Measurements from ENCODE around the gene SH3RF2.

The SH3RF2 gene

DNA sequence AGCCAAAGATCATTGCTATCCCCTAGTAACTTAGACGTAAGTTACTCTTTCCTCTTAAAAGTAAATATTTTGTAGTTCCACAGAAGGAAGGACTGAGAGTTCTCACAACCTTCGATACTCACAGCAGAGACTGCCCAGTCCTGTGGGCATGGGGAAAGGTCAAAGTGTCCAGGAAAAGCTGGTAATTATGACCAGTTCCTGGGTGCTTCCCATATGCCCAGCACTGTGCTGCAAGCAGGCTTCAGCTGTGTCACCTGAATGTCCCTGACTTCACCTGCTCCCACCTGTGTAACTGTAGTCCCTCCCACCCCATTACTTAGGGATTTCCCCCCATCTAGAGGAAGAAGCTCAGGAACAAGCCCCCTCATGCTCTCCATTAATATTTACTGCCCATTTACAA, 18.0 kb upstream of the SH3RF2 start:
- TF ChIP-seq, protein P1, sequence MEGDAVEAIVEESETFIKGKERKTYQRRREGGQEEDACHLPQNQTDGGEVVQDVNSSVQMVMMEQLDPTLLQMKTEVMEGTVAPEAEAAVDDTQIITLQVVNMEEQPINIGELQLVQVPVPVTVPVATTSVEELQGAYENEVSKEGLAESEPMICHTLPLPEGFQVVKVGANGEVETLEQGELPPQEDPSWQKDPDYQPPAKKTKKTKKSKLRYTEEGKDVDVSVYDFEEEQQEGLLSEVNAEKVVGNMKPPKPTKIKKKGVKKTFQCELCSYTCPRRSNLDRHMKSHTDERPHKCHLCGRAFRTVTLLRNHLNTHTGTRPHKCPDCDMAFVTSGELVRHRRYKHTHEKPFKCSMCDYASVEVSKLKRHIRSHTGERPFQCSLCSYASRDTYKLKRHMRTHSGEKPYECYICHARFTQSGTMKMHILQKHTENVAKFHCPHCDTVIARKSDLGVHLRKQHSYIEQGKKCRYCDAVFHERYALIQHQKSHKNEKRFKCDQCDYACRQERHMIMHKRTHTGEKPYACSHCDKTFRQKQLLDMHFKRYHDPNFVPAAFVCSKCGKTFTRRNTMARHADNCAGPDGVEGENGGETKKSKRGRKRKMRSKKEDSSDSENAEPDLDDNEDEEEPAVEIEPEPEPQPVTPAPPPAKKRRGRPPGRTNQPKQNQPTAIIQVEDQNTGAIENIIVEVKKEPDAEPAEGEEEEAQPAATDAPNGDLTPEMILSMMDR (conservative IDR thresholded peaks at IDR 0.05; ENCODE audit: low read depth): no peak
- no peak for DNase-seq (ENCODE audit: low spot score)
- H3K27ac ChIP-seq: no peak overlapping the region
- CTCF ChIA-PET: interaction anchor here (1.0 kb wide), 1 partner anchor 30 kb away, joined by 7 read pairs; no protein-coding TSS in a partner anchor
- POLR2A ChIA-PET (ENCODE audit: low non-redundant PET): no interaction called here

DNA sequence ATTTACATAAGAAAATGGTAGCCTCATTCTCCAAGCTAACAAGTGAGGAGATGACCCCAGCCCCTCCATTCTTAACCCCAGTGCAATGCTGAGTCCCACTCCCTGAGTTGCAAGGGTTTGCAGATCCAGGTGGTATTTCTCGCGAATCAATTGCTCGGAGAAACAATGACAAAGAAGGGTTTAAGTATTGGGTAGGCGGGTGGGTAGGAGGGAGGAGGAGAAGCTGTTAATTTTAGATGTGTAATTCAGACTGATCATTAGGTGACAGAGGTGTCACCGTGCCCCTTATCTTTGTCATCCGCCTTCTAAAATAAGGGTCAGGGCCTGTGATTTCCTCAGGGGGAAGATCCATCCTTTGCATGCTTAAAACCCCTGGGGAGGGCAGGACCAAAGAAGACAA, 17.0 kb upstream of the SH3RF2 start:
- TF ChIP-seq, protein P1 (conservative IDR thresholded peaks at IDR 0.05; ENCODE audit: low read depth): no peak
- ChIA-PET CTCF (no interaction called here), POLR2A (ENCODE audit: low non-redundant PET) (no interaction called here)
- DNase-seq (ENCODE audit: low spot score): no peak
- H3K27ac ChIP-seq: no peak overlapping the region

DNA sequence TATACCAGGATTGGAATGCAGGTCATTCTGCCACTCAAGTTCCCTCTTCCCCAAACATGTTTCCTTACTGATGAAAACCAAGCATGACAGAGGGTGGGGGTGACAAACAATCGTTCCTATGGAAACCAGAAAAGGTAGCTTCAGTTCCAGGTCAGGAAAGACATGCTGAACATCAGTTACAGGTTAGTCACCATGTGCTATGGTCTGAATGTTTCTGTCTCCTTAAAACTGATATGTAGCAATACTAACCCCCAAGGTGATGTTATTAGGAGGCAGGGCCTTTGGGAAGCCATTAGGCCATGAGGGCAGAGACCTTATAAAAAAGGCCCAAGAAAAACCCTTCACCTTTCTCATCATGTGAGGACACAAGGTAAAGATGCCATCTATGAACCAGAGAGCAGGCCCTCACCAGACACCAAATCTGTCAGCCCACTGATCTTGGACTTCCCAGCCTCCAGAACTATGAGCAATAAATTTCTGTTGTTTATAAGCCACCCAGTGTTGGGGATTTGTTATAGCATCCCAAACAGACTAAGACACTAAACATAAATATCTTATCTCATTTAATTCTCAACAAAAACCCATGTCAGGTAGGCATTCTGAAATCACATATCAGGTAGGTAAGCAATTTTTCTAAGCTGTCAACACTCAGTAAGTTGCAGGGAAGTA, 15.7 kb upstream of the SH3RF2 start:
- DNase-seq (ENCODE audit: low spot score): no peak
- POLR2A ChIA-PET (ENCODE audit: low non-redundant PET): no interaction called here
- peak overlapping the region; percentile 66; the same call in 1 of the 2 replicates for H3K27ac ChIP-seq
- TF ChIP-seq, protein P1 (conservative IDR thresholded peaks at IDR 0.05; ENCODE audit: low read depth): no peak
- CTCF ChIA-PET: interaction anchor here (0.6 kb wide), 1 partner anchor 127 kb away, joined by 3 read pairs; no protein-coding TSS in a partner anchor

DNA sequence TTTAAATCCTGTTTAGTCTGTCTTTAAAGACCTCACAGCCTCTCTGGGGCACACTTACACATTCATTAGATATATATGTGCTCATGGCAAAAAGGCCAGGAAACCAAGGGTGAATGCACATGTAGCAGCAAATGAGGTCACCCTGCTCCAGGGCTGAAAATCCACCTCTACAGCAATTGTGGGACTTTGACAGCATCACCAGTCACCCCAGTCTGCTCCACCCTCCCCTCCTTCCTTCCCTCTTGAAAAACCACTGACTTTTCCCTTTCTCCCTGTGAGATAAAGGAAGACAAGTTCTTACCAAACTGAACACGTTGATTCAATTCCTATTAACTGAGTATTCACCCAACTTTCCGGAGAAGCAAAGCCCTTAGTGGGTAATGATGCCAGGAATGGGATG, 15.2 kb upstream of the SH3RF2 start:
- CTCF ChIA-PET: no interaction called here
- POLR2A ChIA-PET (ENCODE audit: low non-redundant PET): no interaction called here
- peak overlapping the region; percentile 66; the same call in 1 of the 2 replicates for H3K27ac ChIP-seq
- TF ChIP-seq, protein P1 (conservative IDR thresholded peaks at IDR 0.05; ENCODE audit: low read depth): no peak
- peak; percentile 49 for DNase-seq (ENCODE audit: low spot score)

DNA sequence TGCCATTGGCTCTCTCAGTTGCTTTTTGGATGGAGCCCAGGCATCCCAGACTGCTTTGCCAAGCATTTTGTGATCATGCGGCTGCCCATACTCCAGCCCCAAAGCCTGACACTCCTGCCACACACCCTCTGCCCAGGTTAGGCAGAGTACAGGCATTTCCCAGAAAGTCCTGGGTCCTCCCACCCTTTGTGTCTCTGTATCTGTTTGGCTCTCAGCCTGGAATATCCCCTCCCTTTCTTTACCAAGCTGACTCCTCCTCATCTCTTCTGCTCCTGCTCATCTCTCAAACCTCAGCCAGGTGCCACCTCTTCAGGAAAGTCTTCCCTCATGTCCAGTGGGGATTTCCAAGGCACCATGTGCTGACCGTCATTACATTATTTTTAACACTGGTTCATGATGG, 14.3 kb upstream of the SH3RF2 start:
- TF ChIP-seq, protein P1 (conservative IDR thresholded peaks at IDR 0.05; ENCODE audit: low read depth): no peak
- peak overlapping the region; percentile 81 for H3K27ac ChIP-seq
- DNase-seq (ENCODE audit: low spot score): no peak
- ChIA-PET POLR2A (ENCODE audit: low non-redundant PET) (no interaction called here), CTCF (interaction anchor here (0.7 kb wide), 1 partner anchor 58 kb away, joined by 3 read pairs; no protein-coding TSS in a partner anchor)

DNA sequence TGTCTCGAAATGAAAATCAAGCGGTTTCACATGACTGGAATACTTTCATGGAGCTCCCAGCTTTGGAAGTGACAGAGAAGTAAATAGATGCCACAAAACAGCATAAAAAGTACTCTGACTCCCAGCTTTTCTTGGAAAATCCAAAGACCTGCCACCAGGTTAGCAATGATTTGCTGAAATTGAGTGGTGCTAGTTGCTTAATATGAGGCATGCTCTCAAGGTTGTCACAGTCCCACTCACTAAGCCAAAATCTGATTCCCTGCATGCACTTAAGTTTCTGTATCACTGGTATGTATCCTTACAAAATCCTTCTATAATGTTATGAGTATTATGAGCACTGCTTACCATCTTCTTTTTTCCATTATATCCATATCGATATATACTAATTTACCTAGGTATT, 13.0 kb upstream of the SH3RF2 start:
- CTCF ChIA-PET: interaction anchor here (0.5 kb wide), 1 partner anchor 236 kb away, joined by 3 read pairs; no protein-coding TSS in a partner anchor
- POLR2A ChIA-PET (ENCODE audit: low non-redundant PET): no interaction called here
- H3K27ac ChIP-seq: no peak overlapping the region
- TF ChIP-seq, protein P1 (conservative IDR thresholded peaks at IDR 0.05; ENCODE audit: low read depth): no peak
- no peak for DNase-seq (ENCODE audit: low spot score)

Measured in RWPE1 (cell line).